Stimulated activated CD8-positive, alpha-beta memory T cell treated with anti-CD3 and anti-CD28 coated beads, Interleukin-12 subunit alpha, Interleukin-12 subunit beta, amount 100 ng/mL, for 24 hours (primary cell): ENCODE measurements around the gene ELF2.
"Not testable (repeated sequence)": the region's sequence is repeated elsewhere in the genome, so short reads cannot be mapped to it uniquely, and the experiment has no call there.

Source experiments
- DNase-seq: peaks from one replicate; pipeline ENCODE4 v3.0.0-alpha.2; 2020; ENCODE audit errors: extremely low read depth

Gene ELF2

DNA sequence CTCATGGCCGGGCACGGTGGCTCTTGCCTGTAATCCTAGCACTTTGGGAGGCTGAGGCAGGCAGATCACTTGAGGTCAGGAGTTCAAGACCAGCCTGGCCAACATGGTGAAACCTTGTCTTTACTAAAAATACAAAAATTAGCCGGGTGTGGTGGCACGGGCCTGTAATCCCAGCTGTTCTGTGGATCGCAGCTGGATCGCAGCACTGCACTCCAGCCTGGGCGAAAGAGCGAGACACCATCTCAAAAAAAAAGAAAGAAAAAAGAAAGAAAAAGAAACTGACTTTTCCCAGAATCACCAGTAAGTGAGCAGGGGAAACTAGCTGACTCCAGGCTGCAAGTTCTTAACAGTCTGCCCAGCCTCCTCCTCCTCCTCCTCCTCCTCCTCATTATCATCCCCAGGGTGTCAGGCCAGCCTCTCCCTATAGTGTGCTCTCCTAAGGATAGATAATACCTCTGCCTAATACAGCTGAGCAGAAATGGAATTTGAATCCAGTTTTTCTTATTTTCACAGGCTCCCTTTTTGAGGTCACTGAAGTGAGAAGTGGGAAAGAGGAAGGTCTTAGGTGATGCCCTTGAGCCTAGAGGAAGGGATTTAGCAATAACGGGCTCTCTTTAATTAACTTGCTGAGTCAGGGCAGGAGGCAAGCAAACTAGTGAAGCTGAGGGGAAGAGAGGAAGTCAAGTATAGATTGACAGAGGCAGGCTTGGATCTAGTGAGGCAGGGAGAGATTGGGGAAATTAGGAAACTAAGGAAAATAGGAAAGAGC lies 11.8 kb upstream of the ELF2 start:
- DNase-seq, result no peak

DNA sequence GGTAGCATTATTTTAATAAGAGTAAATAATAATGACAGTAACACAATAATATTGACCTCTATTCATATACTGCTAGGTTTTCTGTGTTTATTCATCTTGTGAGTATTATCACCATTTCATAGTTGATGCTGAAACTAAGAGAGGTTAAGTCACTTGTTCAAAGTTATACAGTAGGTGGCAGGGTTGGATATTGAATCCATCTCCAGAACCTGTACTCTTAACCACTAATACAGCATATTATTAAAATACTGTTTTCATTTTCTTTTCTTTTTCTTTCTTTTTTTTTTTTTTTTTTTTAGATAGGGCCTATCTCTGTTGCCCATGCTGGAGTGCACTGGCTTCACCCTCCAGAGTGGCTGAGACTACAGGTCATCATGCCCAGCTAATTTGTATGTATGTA lies 7.1 kb upstream of the ELF2 start:
- DNase-seq, result no peak

DNA sequence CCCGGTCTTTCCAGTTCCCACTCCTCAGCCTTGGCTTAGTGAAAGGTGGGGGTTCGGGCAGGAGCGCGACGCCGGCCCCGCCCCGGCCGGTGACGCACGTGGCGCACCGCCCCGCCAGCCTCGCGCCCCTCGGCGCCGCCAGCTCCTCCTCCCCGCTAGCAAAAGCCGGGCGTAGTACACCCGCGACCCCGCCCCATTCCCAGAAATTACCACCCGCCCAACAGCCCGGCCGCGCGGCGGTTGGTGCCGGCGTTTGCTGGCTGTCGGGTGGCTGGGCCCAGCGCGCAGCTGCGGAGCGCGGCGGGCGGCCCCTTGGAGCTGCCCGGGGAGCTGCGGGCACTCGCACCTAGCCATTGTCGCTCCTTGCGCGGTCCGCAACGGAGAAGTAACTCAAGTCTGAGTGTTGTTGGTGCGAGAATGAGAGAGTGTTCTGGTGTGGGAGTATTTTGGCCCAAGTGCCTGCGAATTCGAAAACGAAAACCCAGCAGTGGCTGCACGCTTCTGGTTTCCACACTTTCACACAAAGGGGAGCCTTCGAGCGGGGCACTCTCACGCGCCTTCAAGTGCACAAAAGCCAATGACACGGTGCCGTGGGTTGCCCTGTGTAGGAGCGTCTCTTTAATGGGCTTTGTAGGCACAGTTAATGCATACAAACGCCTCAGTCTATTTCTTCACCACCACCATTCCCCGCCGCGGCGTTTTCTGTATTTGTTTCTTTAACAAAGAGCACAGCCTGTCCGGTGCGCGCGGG lies 1.0 kb upstream of the ELF2 start:
- peak; percentile 62 for DNase-seq

DNA sequence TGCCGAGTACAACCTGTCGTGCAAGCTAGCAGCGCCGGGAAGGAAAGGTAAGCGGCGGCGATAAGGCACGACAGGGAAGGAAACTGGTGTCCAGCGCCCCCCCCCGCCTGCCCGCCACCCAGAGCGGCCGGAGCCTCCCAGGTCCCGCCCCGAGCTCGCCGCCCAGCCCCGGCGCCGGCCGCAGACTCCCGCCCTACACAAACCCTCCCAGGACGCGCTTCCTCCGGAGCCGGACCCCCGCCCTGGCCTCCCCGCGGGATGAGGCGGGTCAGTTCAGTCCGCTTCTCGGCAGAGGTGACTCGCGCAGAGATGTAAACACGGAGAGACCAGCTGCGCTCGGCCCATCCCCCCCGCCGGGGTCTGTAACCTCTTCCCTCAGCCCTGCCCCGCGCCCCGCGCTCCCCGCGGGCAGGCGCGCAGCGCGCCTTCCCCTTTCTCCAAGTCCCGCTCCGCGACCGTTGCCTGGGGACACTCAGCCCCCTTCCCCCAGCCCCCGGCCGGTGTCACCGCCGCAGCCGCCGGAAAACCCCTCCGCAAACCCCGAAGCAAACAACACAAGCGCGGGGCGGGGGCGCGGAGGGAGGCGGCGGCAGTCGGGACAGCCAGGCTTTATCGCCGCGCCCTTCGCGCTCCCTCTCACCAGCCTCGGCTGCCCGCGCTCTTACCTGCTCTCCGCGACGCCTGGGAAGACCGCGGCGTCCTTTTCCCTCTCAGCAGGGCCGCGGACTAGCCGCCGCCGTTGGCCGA lies 543 bp downstream of the ELF2 start:
- DNase-seq, result peak; percentile 19

DNA sequence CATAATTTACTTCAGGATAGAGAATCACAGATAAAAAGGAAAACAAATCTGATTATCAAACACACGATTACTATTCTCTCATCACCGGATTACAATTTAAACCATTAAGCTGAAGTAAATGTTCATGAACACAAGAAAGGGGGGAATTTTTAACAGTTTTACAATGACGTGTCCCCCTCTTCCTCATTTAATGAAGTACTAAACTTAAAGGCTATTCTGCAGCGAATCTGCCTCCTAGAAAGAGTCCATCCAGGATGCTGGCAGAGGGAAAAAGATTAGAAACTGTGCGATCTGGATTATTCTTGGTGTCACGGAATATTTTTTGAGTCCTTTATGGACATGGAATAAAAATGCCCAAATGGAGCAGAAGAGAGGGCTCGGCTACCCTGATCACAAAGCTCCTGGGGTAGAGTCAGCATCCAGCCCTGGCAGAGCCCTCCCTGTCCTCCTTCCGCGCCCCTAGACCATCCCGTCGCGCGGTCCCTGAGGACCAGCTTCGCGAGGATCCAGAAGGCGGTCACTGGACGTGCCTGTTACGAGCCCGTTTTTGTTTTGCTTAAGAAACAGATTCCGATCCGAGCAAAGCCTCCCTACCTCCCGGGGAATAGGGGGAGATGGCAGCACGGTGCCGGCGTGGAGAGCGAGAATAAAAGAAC lies 1.2 kb downstream of the ELF2 start:
- no peak for DNase-seq

DNA sequence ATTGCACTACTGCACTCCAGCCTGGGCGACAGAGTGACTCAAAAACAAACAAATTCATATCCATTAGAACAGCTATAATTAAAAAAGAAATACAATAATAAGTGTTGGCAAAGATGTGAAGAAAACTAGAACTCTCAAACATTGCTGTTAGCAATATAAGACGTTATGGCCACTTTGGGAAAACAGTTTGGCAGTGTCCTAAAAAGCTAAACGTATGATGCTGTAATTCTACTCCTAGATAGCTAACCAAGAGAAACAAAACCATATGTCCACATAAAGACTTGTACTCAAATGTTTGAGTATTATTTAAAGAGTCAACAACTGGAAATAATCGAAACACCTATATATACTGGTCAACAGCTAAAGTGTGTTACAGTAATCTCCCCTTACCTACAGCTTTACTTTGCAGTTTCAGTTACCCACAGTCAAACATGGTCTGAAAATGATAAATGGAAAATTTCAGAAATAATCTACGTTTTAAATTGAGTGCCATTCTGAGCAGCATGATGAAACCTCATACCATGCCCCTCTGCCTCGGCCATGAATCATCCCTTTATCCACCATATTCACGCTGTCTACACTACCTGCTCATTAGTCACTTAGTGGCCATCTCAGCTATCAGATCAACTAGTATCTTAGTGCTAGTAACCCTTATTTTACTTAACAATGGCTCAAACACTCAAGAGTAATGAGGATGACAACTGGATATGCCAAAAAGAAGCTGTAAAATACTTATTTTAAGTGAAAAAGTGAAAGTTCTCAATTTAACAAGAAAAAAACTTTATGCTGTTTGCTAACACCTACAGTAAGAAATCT lies 4.9 kb downstream of the ELF2 start:
- DNase-seq, result no peak

DNA sequence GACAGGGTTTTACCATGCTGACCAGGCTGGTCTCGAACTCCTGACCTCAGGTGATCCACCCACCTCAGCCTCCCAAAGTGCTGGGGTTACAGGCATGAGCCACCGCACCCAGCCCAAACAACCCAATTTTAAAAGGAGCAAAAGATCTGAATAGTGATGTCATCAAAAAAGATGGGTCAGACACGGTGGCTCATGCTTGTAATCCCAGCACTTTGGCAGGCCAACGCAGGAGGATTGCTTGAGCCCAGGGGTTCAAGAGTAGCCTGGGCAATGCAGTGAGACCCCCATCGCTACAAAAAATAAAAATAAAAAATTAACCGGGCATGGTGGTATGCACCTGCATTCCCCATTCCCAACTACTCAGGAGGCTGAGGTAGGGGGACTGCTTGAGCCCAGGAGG lies 6.1 kb downstream of the ELF2 start:
- no peak for DNase-seq

DNA sequence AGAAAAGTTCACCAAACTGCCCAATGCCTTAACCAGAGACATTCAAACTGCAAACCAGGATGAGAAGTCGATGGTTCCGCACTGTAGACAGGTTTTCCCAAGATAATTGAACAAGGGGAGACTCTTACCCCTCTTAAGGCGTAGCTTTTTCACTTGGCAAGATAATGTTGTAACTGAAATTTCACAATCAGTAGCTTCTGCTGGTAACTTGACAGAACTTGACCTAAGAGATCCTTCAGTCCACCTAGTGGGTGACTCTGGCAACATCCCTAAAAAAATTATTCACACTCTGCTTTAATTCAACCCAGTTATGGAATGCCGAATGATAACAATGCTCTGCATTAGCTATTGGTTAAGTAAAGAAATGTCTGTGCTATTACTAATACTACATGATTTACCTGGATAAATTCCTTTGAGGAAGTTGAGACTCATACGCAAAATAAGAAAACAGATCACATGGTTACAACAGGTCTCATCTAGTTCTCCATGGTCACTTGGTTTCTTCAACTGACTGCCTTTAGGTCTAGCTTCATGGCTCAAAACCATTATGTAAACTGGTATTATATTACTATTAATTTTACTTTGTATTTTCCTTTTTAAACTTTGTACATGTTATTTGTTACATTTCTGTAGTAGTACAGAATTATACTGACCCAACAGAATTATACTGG lies 9.1 kb downstream of the ELF2 start:
- no peak for DNase-seq

DNA sequence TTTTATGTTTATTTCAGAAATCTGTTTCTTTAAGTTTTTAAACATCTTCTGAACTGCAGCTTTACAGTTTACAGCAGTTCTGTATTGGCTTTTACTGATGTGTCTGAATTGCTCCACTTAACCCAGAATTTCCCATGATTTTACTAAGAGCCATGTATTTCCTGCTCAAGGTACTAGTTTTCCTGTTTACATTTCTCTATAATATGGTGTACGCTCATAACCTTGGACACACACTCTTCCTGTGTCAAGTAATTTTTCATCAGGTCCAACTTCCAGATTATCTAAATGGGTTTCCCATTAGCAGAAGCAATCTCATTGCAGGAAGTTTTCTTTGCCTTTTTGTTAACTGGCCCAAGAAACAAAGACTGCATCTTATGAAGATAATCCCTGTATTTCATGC lies 12.3 kb downstream of the ELF2 start:
- DNase-seq, result no peak

DNA sequence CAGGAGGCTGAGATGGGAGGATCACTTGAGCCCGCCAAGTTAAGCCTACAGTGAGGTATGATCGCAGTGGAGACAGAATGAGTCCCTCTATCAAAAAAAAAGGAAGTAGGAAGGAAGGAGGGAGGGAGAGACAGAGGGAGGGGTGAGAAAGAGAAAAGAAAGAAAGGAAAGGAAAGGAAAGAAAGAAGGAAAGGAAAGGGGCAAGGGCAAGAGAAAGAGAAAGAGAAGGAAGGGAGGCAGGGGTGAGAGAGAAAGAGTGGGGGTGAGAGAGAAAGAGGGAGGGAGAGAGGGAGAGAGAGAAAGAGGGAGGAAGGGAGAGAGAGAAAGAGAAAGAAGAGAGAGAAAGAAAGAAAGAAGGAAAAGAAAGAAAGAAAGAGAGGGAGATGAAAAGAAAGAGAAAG lies 13.2 kb downstream of the ELF2 start:
- no peak for DNase-seq

DNA sequence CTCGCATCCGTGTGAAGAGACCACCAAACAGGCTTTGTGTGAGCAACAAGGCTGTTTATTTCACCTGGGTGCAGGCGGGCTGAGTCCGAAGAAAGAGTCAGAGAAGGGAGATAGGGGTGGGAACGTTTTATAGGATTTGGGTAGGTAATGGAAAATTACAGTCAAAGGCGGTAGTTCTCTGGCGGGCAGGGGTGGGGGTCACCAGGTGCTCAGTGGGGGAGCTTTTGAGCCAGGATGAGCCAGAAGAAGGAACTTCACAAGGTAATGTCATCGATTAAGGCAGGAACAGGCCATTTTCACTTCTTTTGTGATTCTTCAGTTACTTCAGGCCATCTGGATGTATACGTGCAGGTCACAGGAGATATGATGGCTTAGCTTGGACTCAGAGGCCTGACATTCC lies 19.0 kb downstream of the ELF2 start:
- not testable (repeated sequence) for DNase-seq

DNA sequence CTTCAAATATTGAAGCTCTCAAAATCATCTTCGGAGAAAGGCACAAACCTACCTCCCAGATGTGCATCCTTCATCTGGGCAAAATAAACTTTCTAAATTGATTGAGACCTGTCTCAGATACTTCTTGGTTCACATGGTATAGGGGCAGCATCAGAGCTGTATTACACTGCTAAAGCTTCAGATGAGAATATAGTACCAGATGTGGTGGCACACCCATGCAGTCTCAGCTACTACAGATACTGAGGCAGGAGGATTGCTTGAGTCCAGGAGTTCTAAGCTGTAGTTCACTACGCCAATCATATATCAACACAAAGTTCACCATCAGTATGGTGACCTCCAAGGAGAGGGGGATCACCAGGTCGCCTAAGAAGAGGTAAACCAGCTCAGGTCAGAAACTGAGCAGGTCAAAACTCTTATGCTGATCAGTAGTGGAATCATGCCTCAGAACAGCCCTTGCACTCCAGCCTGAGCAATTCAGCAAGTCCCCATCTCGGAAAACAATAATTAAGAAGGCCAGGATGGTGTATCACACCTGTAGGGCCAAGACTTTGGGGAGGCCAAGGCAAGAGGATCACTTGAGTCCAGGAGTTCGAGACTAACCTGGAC lies 22.0 kb downstream of the ELF2 start:
- DNase-seq, result no peak

DNA sequence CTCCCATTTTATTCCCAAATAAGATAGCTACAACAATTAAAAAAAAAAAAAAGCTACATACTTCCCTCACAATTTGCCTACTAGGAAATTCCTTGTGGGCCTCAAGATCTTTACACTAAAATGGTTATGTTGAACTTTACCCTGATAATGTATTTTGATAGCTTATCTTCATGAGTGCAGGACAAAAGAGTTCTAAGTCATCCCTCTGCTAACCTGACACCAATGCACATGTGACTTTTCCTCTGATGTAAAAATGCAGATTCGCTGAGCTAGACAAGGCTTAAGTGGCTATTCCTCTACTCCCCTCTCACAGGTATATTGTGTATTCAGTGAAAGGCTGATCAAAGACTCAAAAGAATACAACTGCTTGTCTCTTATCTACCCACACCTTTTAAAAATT lies 22.5 kb downstream of the ELF2 start:
- no peak for DNase-seq

DNA sequence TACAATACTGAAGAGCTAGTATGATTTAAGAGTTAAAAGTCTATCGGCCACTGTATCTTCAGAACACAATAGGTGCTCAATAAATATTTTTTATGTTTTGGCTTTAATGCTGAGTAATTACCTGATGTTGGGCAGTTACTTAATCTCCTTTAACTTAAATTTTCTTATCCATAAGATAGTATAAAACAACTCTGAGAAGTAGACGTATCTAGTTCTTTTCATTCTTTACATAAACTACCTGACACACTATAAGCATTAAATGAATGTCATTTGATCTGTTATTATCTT lies 22.9 kb downstream of the ELF2 start:
- DNase-seq, result no peak

DNA sequence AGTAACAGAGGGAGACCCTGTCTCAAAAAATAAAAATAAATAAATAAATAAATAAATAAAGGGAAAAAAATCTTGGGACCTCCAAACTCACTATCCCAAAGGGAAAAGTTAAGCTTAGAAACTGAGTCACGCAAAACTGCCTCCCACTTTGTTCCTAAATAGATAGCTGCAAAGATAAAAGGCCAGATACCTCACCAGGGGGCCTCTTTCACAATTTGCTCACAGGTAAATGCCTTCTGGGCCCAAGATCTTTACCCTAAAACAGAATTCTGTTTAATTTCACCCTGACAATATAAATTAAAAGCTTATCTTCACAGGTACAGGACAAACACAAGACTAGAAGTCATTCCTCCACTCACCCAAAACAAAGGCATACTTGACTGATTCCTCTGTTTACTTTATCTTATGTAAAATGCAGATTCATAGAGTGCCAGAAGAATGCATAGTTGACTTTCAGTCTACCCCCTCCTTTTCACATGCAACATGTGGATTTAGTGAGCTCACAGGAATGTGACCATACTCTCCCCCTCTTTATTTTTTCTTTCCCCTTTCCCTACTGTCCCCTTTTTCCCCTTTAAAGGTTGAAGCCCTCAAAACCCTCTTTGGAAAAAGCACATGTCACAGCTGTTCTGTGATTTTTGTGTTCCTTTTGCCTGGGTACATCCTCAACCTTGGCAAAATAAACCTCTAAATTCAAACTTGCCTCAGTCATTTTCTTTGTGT lies 23.4 kb downstream of the ELF2 start:
- DNase-seq, result no peak

DNA sequence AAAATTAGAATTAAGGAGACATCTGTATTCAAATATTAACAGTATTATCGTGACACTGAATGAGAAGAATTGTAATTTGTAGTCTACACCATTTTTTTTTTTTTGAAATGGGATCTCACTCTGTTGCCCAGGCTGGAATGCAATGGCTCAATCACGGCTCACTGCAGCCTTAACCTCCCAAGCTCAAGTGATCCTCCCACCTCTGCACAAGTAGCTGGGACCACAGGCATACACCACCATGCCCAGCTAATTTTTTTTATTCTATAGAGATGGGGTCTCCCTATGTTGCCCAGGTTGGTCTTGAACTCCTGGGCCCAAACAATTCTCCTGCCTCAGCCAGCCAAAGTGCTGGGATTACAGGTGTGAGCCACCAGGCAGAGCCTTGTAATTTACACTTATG lies 24.8 kb downstream of the ELF2 start:
- DNase-seq, result no peak

DNA sequence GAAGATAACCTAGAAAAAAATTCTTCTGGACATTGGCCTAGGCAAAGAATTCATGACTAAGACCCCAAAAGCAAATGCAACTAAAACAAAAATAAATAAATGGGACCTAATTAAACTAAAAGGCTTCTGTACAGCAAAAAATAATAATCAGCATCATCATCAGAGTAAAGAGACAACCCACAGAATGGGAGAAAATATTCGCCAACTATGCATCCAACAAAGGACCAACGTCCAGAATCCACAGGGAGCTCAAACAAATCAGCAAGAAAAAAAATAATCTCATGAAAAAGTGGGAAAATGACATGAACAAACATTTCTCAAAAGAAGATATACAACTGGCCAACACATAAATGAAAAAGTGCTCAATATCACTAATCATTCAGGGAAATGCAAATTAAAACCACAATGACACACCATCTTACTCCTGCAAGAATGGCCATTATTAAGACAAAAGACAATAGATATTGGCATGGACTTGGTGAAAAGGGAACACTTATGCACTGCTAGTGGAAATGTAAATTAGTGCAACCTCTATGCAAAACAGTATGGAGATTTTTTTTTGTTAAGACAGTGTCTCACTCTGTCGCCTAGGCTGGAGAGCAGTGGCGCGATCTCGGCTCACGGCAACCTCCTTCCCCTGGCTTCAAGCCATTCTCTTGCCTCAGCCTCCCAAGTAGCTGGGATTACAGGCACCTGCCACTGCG lies 29.9 kb downstream of the ELF2 start:
- no peak for DNase-seq

DNA sequence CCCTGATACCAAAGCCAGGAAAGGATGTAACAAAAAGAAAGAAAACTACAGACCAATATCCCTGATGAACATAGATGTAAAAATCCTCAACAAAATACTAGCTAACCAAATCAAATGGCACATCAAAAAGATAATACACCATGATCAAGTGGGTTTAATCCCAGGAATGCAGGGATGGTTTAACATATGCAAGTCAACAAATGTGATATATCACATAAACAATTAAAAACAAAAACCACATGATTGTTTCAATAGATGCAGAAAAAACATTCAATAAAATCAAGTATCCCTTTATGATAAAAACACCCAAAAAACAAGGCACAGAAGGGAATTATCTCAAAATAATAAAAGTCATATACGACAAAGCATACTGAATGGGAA lies 31.5 kb downstream of the ELF2 start:
- DNase-seq, result no peak

DNA sequence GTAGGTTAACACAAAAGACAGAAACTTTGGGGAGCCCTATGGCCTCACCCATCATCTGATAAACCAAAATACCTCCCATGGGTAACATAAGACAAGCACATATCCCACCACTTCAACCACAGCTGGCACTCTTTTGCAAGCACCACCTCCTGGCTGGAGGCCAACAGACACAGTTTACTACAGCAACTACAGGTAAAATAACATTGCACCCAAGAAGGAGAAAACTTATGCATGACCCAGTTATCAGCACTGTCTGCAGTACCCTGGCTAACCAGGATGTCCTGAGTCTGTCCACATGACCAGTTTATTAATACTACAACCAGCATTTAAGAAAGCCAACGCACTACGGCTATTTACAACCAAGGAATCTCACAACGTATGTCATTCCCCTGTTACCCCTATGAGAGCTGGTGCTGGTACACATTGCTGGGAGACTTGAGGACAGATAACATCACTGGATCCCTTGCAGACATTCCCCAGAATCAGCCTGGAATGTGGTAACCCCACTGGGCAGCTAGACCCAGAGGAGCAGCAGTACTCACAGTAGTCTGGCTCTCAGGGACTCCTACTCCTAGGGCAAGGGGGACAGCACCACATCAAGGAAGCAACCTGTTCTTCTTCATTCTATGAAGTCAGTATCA lies 32.0 kb downstream of the ELF2 start:
- DNase-seq, result no peak
